Lung (tissue), 12 donors: Measurements from ENCODE around the gene UBN2. TPM values are rescaled to one million over a fixed set of nuclear protein-coding genes. Genes with fewer than 3 reads are reported as not detected.

ENCODE experiments used
- ATAC-seq: fragments of 200-7000 bp; cut with Tn5 transposase; one replicate; pipeline ENCODE4 v1.9.1; 2020; ENCODE audit warnings: moderate number of reproducible peaks; ENCODE audit not compliant: insufficient read depth, low FRiP score
- DNase-seq, 3 donors: peaks; one replicate each; pipeline ENCODE4 v3.0.0-alpha.2; 2013 to 2017
- H3K27ac ChIP-seq, 2 donors: one replicate each; pipeline ENCODE4 v1.5.1; 2013; ENCODE audit warnings: mild to moderate bottlenecking in 2 of 2, moderate library complexity in 2 of 2, control low read depth in 1 of 2, inconsistent platforms in 1 of 2, low read depth in 1 of 2, low read length in 1 of 2
- H3K27me3 ChIP-seq, 3 donors: one replicate each; pipeline ENCODE4 v1.5.1; 2013; ENCODE audit warnings: low read length in 2 of 3; ENCODE audit not compliant: control insufficient read depth in 3 of 3, insufficient read depth in 3 of 3
- H3K36me3 ChIP-seq, 4 donors: one replicate each; pipeline ENCODE4 v1.5.1; 2013; ENCODE audit warnings: low read length in 4 of 4, mild to moderate bottlenecking in 1 of 4, moderate library complexity in 1 of 4; ENCODE audit not compliant: control insufficient read depth in 4 of 4, insufficient read depth in 4 of 4
- H3K4me1 ChIP-seq, 5 donors: one replicate each; pipeline ENCODE4 v1.5.1; 2013; ENCODE audit warnings: low read length in 5 of 5, mild to moderate bottlenecking in 2 of 5, moderate library complexity in 1 of 5; ENCODE audit not compliant: control insufficient read depth in 5 of 5, insufficient read depth in 5 of 5
- H3K4me3 ChIP-seq: one replicate; pipeline ENCODE4 v1.5.1; 2013; ENCODE audit warnings: mild to moderate bottlenecking, control low read depth, moderate library complexity
- H3K9ac ChIP-seq, 2 donors: one replicate each; pipeline ENCODE4 v1.5.1; 2013; ENCODE audit warnings: low read length in 2 of 2, control low read depth in 1 of 2; ENCODE audit not compliant: insufficient read depth in 1 of 2
- H3K9me3 ChIP-seq, 4 donors: one replicate each; pipeline ENCODE4 v1.5.1; 2013; ENCODE audit warnings: low read length in 3 of 4, mild to moderate bottlenecking in 1 of 4, moderate library complexity in 1 of 4; ENCODE audit not compliant: control insufficient read depth in 4 of 4, insufficient read depth in 3 of 4
- CTCF ChIP-seq: IDR thresholded peaks from 2 replicates; pipeline ENCODE4 v1.5.1; 2012; ENCODE audit warnings: mild to moderate bottlenecking; ENCODE audit errors: control extremely low read depth, extremely low read depth
- WGBS, 2 donors: extraction: QIAGEN DNeasy Blood & Tissue Kit; methylation state at CpG; one replicate each; pipeline ENCODE4 v1.1.7; 2013; 5-methylcytosine and 5-hydroxymethylcytosine counted together
- polyA plus RNA-seq, 2 donors: library from polyadenylated mRNA; stranded (reverse); fragments of 200-250 nt; gene quantifications; one replicate each; pipeline ENCODE4 v1.2.1, GENCODE V29; 2013
- total RNA-seq, 2 donors: library from RNA; depleted of rRNA in 1 of 2; stranded (reverse); fragments of >200 nt in 1 of 2; gene quantifications; one replicate each; pipeline ENCODE4 v1.2.1, GENCODE V29; 2014 to 2021
- donor health status: control.
- donor health status: control.
- donor health status: Bipolar disorder and iron deficiency.
- donor health status: healthy.
- donor health status: DM: yes; HTN: yes; CAD: no.

Gene UBN2
- total and polyA plus RNA-seq, 4 donors: 1.7 to 29.8 (median 9.2) TPM

- 73 to 92% methylated on average over 3 of the region's 3 CpGs for WGBS, 2 donors
- TF ChIP-seq CTCF: no peak
- H3K27ac ChIP-seq: no peak overlapping the region
- H3K36me3 ChIP-seq: peaks cover 0 to 5% (median 0%) of the 10 kb centered on the region in 4 donors
- H3K9me3 ChIP-seq: no peaks in the 10 kb centered on the region
- ATAC-seq (no peak), DNase-seq (no peak)
- no peak overlapping the region for H3K4me3 ChIP-seq
- H3K9ac ChIP-seq: no peak overlapping the region
- H3K27me3 ChIP-seq: no peaks in the 10 kb centered on the region
- H3K4me1 ChIP-seq: no peaks in the 10 kb centered on the region
These were observed 38.9 kb upstream of the UBN2 start for GRCh38 chr7:139192014-139192706.

- Histone ChIP-seq H3K27ac (no peak overlapping the region), H3K27me3 (no peaks in the 10 kb centered on the region), H3K36me3 (no peaks in the 10 kb centered on the region), H3K4me1 (no peaks in the 10 kb centered on the region), H3K9me3 (no peaks in the 10 kb centered on the region), H3K9ac (no peak overlapping the region), H3K4me3 (no peak overlapping the region)
- WGBS, 2 donors: 59 to 75% methylated on average over 2 of the region's 2 CpGs
- DNase-seq: no peak
- no peak for ATAC-seq
- TF ChIP-seq CTCF: no peak
These were observed 30.7 kb upstream of the UBN2 start for GRCh38 chr7:139200382-139200781.

- no peak overlapping the region for H3K9ac ChIP-seq
- no peak overlapping the region for H3K27ac ChIP-seq
- ATAC-seq (no peak), DNase-seq (no peak)
- H3K9me3 ChIP-seq: peaks cover 0 to 6% (median 0%) of the 10 kb centered on the region in 4 donors
- WGBS, 2 donors: 73 to 81% methylated on average over 3 of the region's 3 CpGs
- no peak overlapping the region for H3K4me3 ChIP-seq
- H3K36me3 ChIP-seq: no peaks in the 10 kb centered on the region
- no peak for TF ChIP-seq CTCF
- no peaks in the 10 kb centered on the region for H3K4me1 ChIP-seq
- H3K27me3 ChIP-seq: no peaks in the 10 kb centered on the region
These were observed 27.0 kb upstream of the UBN2 start for GRCh38 chr7:139203992-139204391.

- H3K4me1 ChIP-seq: no peaks in the 10 kb centered on the region
- no peaks in the 10 kb centered on the region for H3K27me3 ChIP-seq
- no peak for TF ChIP-seq CTCF
- ATAC-seq: no peak
- H3K36me3 ChIP-seq: no peaks in the 10 kb centered on the region
- H3K9me3 ChIP-seq: peaks cover 0 to 6% (median under 1%) of the 10 kb centered on the region in 4 donors
- H3K9ac ChIP-seq: no peak overlapping the region
- no peak overlapping the region for H3K27ac ChIP-seq
- H3K4me3 ChIP-seq: no peak overlapping the region
- DNase-seq: no peak
These were observed 25.2 kb upstream of the UBN2 start for GRCh38 chr7:139205843-139206242.
